Neural cell (in vitro differentiated cells): ENCODE data around the gene SMPD3.

Source experiments
- EP300 ChIP-seq: fragments of 450-650 bp; conservative IDR thresholded peaks from 2 replicates; pipeline ENCODE4 v1.6.1; 2014; ENCODE audit warnings: antibody characterized with exemption, mild to moderate bottlenecking, moderate library complexity; ENCODE audit not compliant: poor library complexity, severe bottlenecking
- EZH2 ChIP-seq: fragments of 200-600, 300-800 bp; shearing (Covaris generic), sonication (generic); IDR thresholded peaks from 2 replicates; pipeline ENCODE4 v1.6.1; 2014; ENCODE audit warnings: antibody characterized with exemption, low read length, borderline replicate concordance, mild to moderate bottlenecking; ENCODE audit not compliant: insufficient read depth, poor library complexity, severe bottlenecking
- REST ChIP-seq: IDR thresholded peaks from 2 replicates; pipeline ENCODE4 v1.6.1; 2012; ENCODE audit warnings: borderline replicate concordance
- TF ChIP-seq, protein P1 (sequence below): fragments of 450-650 bp; IDR thresholded peaks from 2 replicates; pipeline ENCODE4 v1.5.1; 2014; ENCODE audit warnings: antibody characterized with exemption, mild to moderate bottlenecking, moderate library complexity; ENCODE audit not compliant: poor library complexity, severe bottlenecking

DNA sequence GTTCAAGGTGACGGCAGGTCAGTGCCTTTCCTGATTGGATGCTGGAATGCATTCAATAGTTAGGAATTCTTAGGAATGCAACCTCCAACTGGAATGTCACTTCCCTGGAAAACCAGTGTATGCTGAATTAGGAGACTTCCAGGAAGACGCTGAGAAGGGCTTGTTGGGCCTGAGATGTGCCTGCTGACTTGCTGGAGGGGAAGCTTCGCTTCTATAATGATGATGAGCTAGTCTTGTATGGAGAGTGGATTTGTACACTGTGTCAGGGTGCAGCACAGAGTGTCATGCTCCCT is 45.6 kb downstream of the SMPD3 start:
- no peak for TF ChIP-seq EZH2
- TF ChIP-seq, protein P1, sequence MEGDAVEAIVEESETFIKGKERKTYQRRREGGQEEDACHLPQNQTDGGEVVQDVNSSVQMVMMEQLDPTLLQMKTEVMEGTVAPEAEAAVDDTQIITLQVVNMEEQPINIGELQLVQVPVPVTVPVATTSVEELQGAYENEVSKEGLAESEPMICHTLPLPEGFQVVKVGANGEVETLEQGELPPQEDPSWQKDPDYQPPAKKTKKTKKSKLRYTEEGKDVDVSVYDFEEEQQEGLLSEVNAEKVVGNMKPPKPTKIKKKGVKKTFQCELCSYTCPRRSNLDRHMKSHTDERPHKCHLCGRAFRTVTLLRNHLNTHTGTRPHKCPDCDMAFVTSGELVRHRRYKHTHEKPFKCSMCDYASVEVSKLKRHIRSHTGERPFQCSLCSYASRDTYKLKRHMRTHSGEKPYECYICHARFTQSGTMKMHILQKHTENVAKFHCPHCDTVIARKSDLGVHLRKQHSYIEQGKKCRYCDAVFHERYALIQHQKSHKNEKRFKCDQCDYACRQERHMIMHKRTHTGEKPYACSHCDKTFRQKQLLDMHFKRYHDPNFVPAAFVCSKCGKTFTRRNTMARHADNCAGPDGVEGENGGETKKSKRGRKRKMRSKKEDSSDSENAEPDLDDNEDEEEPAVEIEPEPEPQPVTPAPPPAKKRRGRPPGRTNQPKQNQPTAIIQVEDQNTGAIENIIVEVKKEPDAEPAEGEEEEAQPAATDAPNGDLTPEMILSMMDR: no peak
- TF ChIP-seq REST: no peak
- TF ChIP-seq EP300: no peak
